Peyer's patch (tissue), 4 donors: ENCODE data around the gene C1GALT1.

Source experiments
- POLR2A ChIP-seq, 2 donors: fragments of 450-650 bp; IDR thresholded peaks; one replicate each; pipeline ENCODE4 v1.5.1; 2017; ENCODE audit warnings: antibody characterized with exemption in 2 of 2, mild to moderate bottlenecking in 2 of 2, moderate library complexity in 2 of 2
- TF ChIP-seq, protein P1 (sequence below), 6 experiments: fragments of 450-650 bp in 4 of 6; fragments of 200-600 bp in 2 of 6; sonication (generic) in 1 of 6; IDR thresholded peaks; one replicate each; pipeline ENCODE4 v1.5.1; 2017 to 2019; ENCODE audit warnings: antibody characterized with exemption in 6 of 6, mild to moderate bottlenecking in 3 of 6, moderate library complexity in 1 of 6

DNA sequence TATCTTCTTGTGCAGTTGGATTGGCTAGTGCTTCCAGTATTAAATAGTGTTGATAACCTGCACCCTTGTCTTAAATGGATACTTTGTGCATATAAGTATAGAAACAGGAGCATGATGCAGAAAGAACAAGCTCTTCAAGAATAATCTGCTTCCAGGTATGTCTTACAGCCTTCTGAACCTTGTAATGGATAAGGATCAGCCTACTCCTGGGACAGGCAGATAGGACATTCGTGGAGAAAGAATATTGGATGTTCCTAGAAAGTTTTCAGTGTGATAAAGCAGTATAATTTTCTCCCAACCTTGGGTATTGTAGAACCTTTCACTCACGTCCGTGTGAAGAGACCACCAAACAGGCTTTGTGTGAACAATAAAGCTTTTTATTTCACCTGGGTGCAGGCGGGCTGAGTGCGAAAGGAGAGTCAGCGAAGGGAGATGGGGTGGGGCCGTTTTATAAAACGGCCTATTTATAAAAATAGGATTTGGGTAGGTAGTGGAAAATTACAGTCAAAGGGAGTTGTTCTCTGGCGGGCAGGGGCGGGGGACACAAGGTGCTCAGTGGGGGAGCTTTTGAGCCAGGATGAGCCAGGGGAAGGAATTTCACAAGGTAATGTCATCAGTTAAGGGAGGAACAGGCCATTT, 27.2 kb downstream of the C1GALT1 start:
- TF ChIP-seq, protein P1, sequence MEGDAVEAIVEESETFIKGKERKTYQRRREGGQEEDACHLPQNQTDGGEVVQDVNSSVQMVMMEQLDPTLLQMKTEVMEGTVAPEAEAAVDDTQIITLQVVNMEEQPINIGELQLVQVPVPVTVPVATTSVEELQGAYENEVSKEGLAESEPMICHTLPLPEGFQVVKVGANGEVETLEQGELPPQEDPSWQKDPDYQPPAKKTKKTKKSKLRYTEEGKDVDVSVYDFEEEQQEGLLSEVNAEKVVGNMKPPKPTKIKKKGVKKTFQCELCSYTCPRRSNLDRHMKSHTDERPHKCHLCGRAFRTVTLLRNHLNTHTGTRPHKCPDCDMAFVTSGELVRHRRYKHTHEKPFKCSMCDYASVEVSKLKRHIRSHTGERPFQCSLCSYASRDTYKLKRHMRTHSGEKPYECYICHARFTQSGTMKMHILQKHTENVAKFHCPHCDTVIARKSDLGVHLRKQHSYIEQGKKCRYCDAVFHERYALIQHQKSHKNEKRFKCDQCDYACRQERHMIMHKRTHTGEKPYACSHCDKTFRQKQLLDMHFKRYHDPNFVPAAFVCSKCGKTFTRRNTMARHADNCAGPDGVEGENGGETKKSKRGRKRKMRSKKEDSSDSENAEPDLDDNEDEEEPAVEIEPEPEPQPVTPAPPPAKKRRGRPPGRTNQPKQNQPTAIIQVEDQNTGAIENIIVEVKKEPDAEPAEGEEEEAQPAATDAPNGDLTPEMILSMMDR (IDR thresholded peaks at IDR 0.05) = no peak
- TF ChIP-seq POLR2A (IDR thresholded peaks at IDR 0.05) = no peak
